Calu3 (cell line): ENCODE data around the gene DNMT3L. TPM values are rescaled to one million over a fixed set of nuclear protein-coding genes. Genes with fewer than 3 reads are reported as not detected.

Experiments
- BruUV-seq: library from RNA; stranded (reverse); fragments of 400-500 nt; replicated peaks from 2 replicates; lab custom pipeline; 2021; lab: Mats Ljungman, UMichigan
- CTCF ChIA-PET: fragments of 300-600 bp; sonication (Branson Sonifier 250); formaldehyde crosslinking; loops from one replicate; lab custom pipeline; 2022; ENCODE audit warnings: antibody characterized with exemption; lab: Charles Lee
- DNase-seq: peaks from one replicate; pipeline ENCODE4 v3.0.0; 2022
- H3K27ac Mint-ChIP-seq: one replicate; pipeline ENCODE4 v1.8.0; 2022; ENCODE audit warnings: mixed read lengths; ENCODE audit not compliant: unreplicated experiment
- H3K27me3 Mint-ChIP-seq: one replicate; pipeline ENCODE4 v1.8.0; 2022; ENCODE audit warnings: mixed read lengths; ENCODE audit not compliant: unreplicated experiment
- H3K36me3 Mint-ChIP-seq: one replicate; pipeline ENCODE4 v1.8.0; 2022; ENCODE audit warnings: mild to moderate bottlenecking, moderate library complexity, mixed read lengths; ENCODE audit not compliant: insufficient read depth, unreplicated experiment
- H3K4me1 Mint-ChIP-seq: one replicate; pipeline ENCODE4 v1.8.0; 2022; ENCODE audit warnings: mild to moderate bottlenecking, low read depth, mixed read lengths; ENCODE audit not compliant: unreplicated experiment
- H3K4me3 Mint-ChIP-seq: one replicate; pipeline ENCODE4 v1.8.0; 2022; ENCODE audit warnings: mild to moderate bottlenecking, low read depth, moderate library complexity, mixed read lengths; ENCODE audit not compliant: unreplicated experiment
- H3K9me3 Mint-ChIP-seq: one replicate; pipeline ENCODE4 v1.8.0; 2022; ENCODE audit warnings: low read depth, mixed read lengths; ENCODE audit not compliant: unreplicated experiment
- CTCF ChIP-seq: fragments of 200-600 bp; IDR thresholded peaks from one replicate; pipeline ENCODE4 v1.8.0; 2022; ENCODE audit warnings: antibody characterized with exemption; ENCODE audit not compliant: unreplicated experiment
- intact Hi-C: fragments of 100-400 bp; cut with micrococcal nuclease; formaldehyde crosslinking; loops from one replicate; pipeline ENCODE4 v1.10.0; 2022; ENCODE audit not compliant: unreplicated experiment
- total RNA-seq: library from RNA; stranded (reverse); gene quantifications from 2 replicates; pipeline ENCODE4 v1.2.3, GENCODE V29; 2022

DNMT3L gene
- total RNA-seq, 1 experiment from 2014 or later: not detected

GRCh38 chr21:44299085-44299457 is 37.4 kb upstream of the DNMT3L start:
- H3K4me1 Mint-ChIP-seq: peaks cover 9% of the 10 kb centered on the region
- peak overlapping the region; percentile 56 for H3K4me3 Mint-ChIP-seq
- BruUV-seq: no TSS peak
- DNase-seq: no peak
- TF ChIP-seq CTCF: no peak
- CTCF ChIA-PET: no interaction called here
- no peak overlapping the region for H3K27ac Mint-ChIP-seq
- H3K9me3 Mint-ChIP-seq: no peaks in the 10 kb centered on the region
- peaks cover 8% of the 10 kb centered on the region for H3K36me3 Mint-ChIP-seq
- no peaks in the 10 kb centered on the region for H3K27me3 Mint-ChIP-seq
- intact Hi-C loops: no loop called here

DNA sequence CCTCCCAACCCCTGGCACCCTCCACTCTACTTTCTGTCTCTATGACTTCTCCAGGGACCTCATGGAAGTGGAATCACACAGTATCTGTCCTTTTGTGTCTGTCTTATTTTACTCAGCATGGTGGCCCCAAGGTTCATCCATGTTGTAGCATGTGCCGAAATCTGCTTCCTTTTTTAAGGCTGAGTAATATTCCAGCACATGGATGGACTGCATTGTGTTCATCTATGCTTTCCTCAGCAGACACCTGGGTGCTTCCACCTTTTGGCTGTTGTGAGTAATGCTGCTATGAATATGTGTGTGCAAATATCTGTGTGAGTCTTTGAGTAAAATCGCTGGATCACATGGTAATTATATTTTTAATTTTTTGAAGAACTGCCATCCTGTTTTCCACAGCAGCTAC is 36.6 kb upstream of the DNMT3L start:
- intact Hi-C loops: no loop called here
- Mint-ChIP-seq H3K9me3 (no peaks in the 10 kb centered on the region), H3K27me3 (no peaks in the 10 kb centered on the region), H3K4me1 (peaks cover 4% of the 10 kb centered on the region), H3K36me3 (peaks cover 8% of the 10 kb centered on the region), H3K4me3 (no peak overlapping the region), H3K27ac (no peak overlapping the region)
- no TSS peak for BruUV-seq
- DNase-seq: no peak
- TF ChIP-seq CTCF: no peak
- CTCF ChIA-PET: interaction anchor here (1.3 kb wide), 1 partner anchor 157 kb away, joined by 3 read pairs; the partner anchor contains the start of gene LRRC3

GRCh38 chr21:44297525-44298290 is 36.0 kb upstream of the DNMT3L start:
- CTCF ChIA-PET: interaction anchor here (0.8 to 1.3 kb wide), 2 partner anchors 40 to 157 kb away, joined by 3 read pairs; partner anchors contain the start of gene LRRC3
- intact Hi-C loops: no loop called here
- H3K4me3 Mint-ChIP-seq: no peak overlapping the region
- peak; percentile 52 for TF ChIP-seq CTCF
- DNase-seq: peak; percentile 80
- no peak overlapping the region for H3K27ac Mint-ChIP-seq
- BruUV-seq: no TSS peak
- H3K9me3 Mint-ChIP-seq: no peaks in the 10 kb centered on the region
- peaks cover 4% of the 10 kb centered on the region for H3K27me3 Mint-ChIP-seq
- H3K4me1 Mint-ChIP-seq: no peaks in the 10 kb centered on the region
- peaks cover 13% of the 10 kb centered on the region for H3K36me3 Mint-ChIP-seq

- Mint-ChIP-seq H3K9me3 (no peaks in the 10 kb centered on the region), H3K36me3 (peaks cover 13% of the 10 kb centered on the region), H3K27me3 (peaks cover 12% of the 10 kb centered on the region), H3K27ac (no peak overlapping the region), H3K4me3 (no peak overlapping the region), H3K4me1 (no peaks in the 10 kb centered on the region)
- CTCF ChIA-PET: interaction anchor here (0.8 to 1.3 kb wide), 2 partner anchors 41 to 158 kb away, joined by 3 read pairs; partner anchors contain the start of gene LRRC3
- BruUV-seq: no TSS peak
- no peak for DNase-seq
- TF ChIP-seq CTCF: no peak
- intact Hi-C loops: no loop called here
Measured at GRCh38 chr21:44296916-44297315, 35.2 kb upstream of the DNMT3L start.
